GM21381 (cell line): ENCODE results near the gene PGPEP1.
"Not testable (repeated sequence)": the region's sequence is repeated elsewhere in the genome, so short reads cannot be mapped to it uniquely, and the experiment has no call there.

ENCODE experiments used
- ATAC-seq: cut with Tn5 transposase; IDR thresholded peaks from one replicate; pipeline ENCODE4 v1.9.1; 2021; ENCODE audit warnings: mild to moderate bottlenecking, moderate library complexity; ENCODE audit not compliant: unreplicated experiment

The PGPEP1 gene

GRCh38 chr19:18330868-18331267 lies 9.5 kb upstream of the PGPEP1 start:
- no peak for ATAC-seq

- ATAC-seq, result no peak
Observed at GRCh38 chr19:18332917-18333530, 7.4 kb upstream of the PGPEP1 start.

GRCh38 chr19:18333680-18334079 lies 6.7 kb upstream of the PGPEP1 start:
- ATAC-seq, result no peak

GRCh38 chr19:18336121-18336520 lies 4.3 kb upstream of the PGPEP1 start:
- ATAC-seq, result no peak

GRCh38 chr19:18338541-18338940 lies 1.9 kb upstream of the PGPEP1 start:
- ATAC-seq, result no peak

GRCh38 chr19:18339723-18340122 lies 675 bp upstream of the PGPEP1 start:
- no peak for ATAC-seq

- no peak for ATAC-seq
Observed at GRCh38 chr19:18340990-18341868, 831 bp downstream of the PGPEP1 start.

- no peak for ATAC-seq
Observed at GRCh38 chr19:18342090-18342632, 1.8 kb downstream of the PGPEP1 start.

GRCh38 chr19:18344582-18344950 lies 4.2 kb downstream of the PGPEP1 start:
- ATAC-seq, result no peak

- no peak for ATAC-seq
Observed at GRCh38 chr19:18345296-18345695, 4.9 kb downstream of the PGPEP1 start.

- ATAC-seq, result no peak
Observed at GRCh38 chr19:18346091-18346490, 5.7 kb downstream of the PGPEP1 start.

- no peak for ATAC-seq
Observed at GRCh38 chr19:18348171-18348570, 7.8 kb downstream of the PGPEP1 start.

- ATAC-seq, result not testable (repeated sequence)
Observed at GRCh38 chr19:18348818-18349339, 8.5 kb downstream of the PGPEP1 start.

GRCh38 chr19:18349524-18350128 lies 9.2 kb downstream of the PGPEP1 start:
- ATAC-seq, result no peak

GRCh38 chr19:18350490-18350889 lies 10.1 kb downstream of the PGPEP1 start:
- ATAC-seq, result no peak

GRCh38 chr19:18351544-18351943 lies 11.1 kb downstream of the PGPEP1 start:
- no peak for ATAC-seq

GRCh38 chr19:18353378-18354005 lies 13.1 kb downstream of the PGPEP1 start:
- ATAC-seq, result no peak

- ATAC-seq, result not testable (repeated sequence)
Observed at GRCh38 chr19:18354743-18355142, 14.3 kb downstream of the PGPEP1 start.

GRCh38 chr19:18357041-18357440 lies 16.6 kb downstream of the PGPEP1 start:
- no peak for ATAC-seq

GRCh38 chr19:18361646-18362045 lies 21.2 kb downstream of the PGPEP1 start:
- no peak for ATAC-seq

GRCh38 chr19:18362934-18363542 lies 22.6 kb downstream of the PGPEP1 start:
- no peak for ATAC-seq
